MM.1S (cell line): ENCODE measurements around the gene CYP8B1.

Experiments used
- DNase-seq: peaks from one replicate; pipeline ENCODE4 v3.0.0-alpha.2; 2015
- H2AFZ ChIP-seq: fragments of 300-600 bp; sonication (generic); 2 replicates; pipeline ENCODE4 v1.6.0; 2016; ENCODE audit warnings: antibody characterized with exemption, low read length
- H3F3A ChIP-seq: fragments of 300-600 bp; sonication (generic); 2 replicates; pipeline ENCODE4 v1.6.1; 2016; ENCODE audit warnings: mild to moderate bottlenecking, antibody characterized with exemption, low read length, moderate library complexity, mixed read lengths; ENCODE audit not compliant: insufficient read depth
- H3K27ac ChIP-seq: fragments of 300-600 bp; sonication (generic); 2 replicates; pipeline ENCODE4 v1.5.1; 2016; ENCODE audit warnings: mild to moderate bottlenecking, low read length
- H3K27me3 ChIP-seq: fragments of 300-600 bp; sonication (generic); replicated peaks from 2 replicates; pipeline ENCODE4 v1.6.0; 2016; ENCODE audit warnings: low read length; ENCODE audit not compliant: insufficient read depth
- H3K36me3 ChIP-seq: fragments of 300-600 bp; sonication (generic); replicated peaks from 2 replicates; pipeline ENCODE4 v1.6.1; 2016; ENCODE audit warnings: mild to moderate bottlenecking, low read length, mixed read lengths; ENCODE audit not compliant: insufficient read depth
- H3K4me1 ChIP-seq: fragments of 300-600 bp; sonication (generic); 2 replicates; pipeline ENCODE4 v1.6.1; 2016; ENCODE audit warnings: low read length, mixed read lengths
- H3K4me2 ChIP-seq: fragments of 300-600 bp; sonication (generic); 2 replicates; pipeline ENCODE4 v1.6.0; 2016; ENCODE audit warnings: low read depth, low read length
- H3K4me3 ChIP-seq: fragments of 300-600 bp; sonication (generic); 2 replicates; pipeline ENCODE4 v1.5.1; 2016; ENCODE audit warnings: low read length, mixed read lengths
- H3K79me2 ChIP-seq: fragments of 300-600 bp; sonication (generic); 2 replicates; pipeline ENCODE4 v1.6.1; 2016; ENCODE audit warnings: mixed run types, low read length, mixed read lengths
- H3K9ac ChIP-seq: fragments of 300-600 bp; sonication (generic); 2 replicates; pipeline ENCODE4 v1.6.1; 2016; ENCODE audit warnings: low read length, mixed read lengths
- H3K9me2 ChIP-seq: fragments of 300-600 bp; sonication (generic); replicated peaks from 2 replicates; pipeline ENCODE4 v1.6.1; 2016; ENCODE audit warnings: mild to moderate bottlenecking, low read length, mixed read lengths; ENCODE audit not compliant: insufficient read depth
- H3K9me3 ChIP-seq: fragments of 300-600 bp; sonication (generic); replicated peaks from 2 replicates; pipeline ENCODE4 v1.6.1; 2016; ENCODE audit warnings: mild to moderate bottlenecking, low read length, mixed read lengths; ENCODE audit not compliant: insufficient read depth
- H4K20me1 ChIP-seq: fragments of 300-600 bp; sonication (generic); 2 replicates; pipeline ENCODE4 v1.6.1; 2016; ENCODE audit warnings: mild to moderate bottlenecking, low read length, moderate library complexity, mixed read lengths; ENCODE audit not compliant: insufficient read depth
- CTCF ChIP-seq: fragments of 300-600 bp; sonication (generic); IDR thresholded peaks from 2 replicates; pipeline ENCODE4 v1.5.1; 2016; ENCODE audit warnings: antibody characterized with exemption, low read length, mixed read lengths
- EZH2 ChIP-seq: fragments of 300-600 bp; sonication (generic); optimal IDR thresholded peaks from 2 replicates; pipeline ENCODE3; 2017; ENCODE audit warnings: low read depth, mild to moderate bottlenecking, antibody characterized with exemption, low read length, mixed read lengths
- EZH2phosphoT487 ChIP-seq: fragments of 300-600 bp; sonication (generic); IDR thresholded peaks from 2 replicates; pipeline ENCODE4 v1.6.1; 2018; ENCODE audit warnings: antibody characterized with exemption, low read length

CYP8B1 gene

DNA sequence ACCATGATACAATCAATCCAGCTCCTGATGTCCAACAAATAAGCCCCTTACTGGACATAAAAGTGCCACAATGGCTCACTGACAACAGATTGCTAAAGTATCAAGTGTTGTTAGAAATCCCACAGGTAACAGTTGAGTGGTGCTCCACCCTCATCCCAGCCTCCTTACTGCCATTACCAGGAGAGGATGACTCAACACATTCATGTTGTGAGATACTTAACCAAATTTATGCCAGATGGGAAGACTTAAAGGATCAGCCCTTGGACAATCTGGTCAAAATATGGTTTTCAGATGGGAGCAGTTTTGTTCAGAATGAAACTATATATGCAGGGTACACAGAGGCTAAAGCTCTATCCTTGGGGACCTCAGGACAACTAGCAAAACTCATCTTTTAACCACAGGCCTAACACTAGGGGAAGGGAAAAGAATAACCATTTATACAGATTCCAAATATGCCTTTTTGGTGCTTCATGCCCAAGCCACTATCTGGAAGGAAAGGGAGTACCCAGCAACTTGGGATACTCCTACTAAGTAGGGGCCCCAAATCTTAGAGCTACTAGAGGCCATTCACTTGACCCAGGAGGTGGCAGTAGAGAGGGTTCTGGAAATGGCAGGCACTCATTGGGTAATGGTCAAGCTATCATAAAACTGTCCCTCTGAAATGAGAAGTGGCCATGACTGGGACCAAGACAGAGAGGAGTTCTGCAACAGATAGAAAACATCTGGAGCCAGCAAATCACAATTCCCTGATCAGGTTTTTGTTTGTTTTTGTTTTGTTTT is 23.4 kb upstream of the CYP8B1 start:
- Histone ChIP-seq H3K36me3 (no peaks in the 10 kb centered on the region), H3K9ac (no peak overlapping the region), H3K4me2 (no peak overlapping the region), H3K27me3 (no peaks in the 10 kb centered on the region), H3K9me3 (no peaks in the 10 kb centered on the region), H3K4me1 (no peaks in the 10 kb centered on the region), H4K20me1 (no peaks in the 10 kb centered on the region), H2AFZ (no peak overlapping the region), H3K27ac (no peak overlapping the region), H3K79me2 (no peaks in the 10 kb centered on the region), H3K9me2 (no peaks in the 10 kb centered on the region), H3K4me3 (no peak overlapping the region), H3F3A (no peaks in the 10 kb centered on the region)
- DNase-seq = no peak
- TF ChIP-seq EZH2phosphoT487 (no peak), CTCF (no peak), EZH2 (no peak)

DNA sequence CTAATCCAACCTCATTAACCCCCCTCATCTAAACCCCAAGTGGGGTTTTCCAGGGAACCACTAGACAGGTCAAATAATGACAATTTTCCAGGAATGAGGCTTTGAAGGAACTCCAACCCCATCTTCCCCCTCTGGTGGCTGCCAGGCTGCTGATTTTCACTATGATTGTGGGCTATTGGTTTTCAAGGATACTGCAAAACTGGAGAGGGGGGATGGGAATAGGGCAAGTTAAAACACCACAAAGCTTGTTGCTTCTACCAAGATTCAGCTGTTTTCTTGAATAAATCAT is 19.8 kb upstream of the CYP8B1 start:
- Histone ChIP-seq H3K9me2 (no peaks in the 10 kb centered on the region), H3K9ac (no peak overlapping the region), H3F3A (no peaks in the 10 kb centered on the region), H2AFZ (no peak overlapping the region), H3K9me3 (no peaks in the 10 kb centered on the region), H3K4me1 (no peaks in the 10 kb centered on the region), H3K4me2 (no peak overlapping the region), H4K20me1 (no peaks in the 10 kb centered on the region), H3K79me2 (no peaks in the 10 kb centered on the region), H3K4me3 (no peak overlapping the region), H3K27me3 (no peaks in the 10 kb centered on the region), H3K36me3 (no peaks in the 10 kb centered on the region), H3K27ac (no peak overlapping the region)
- no peak for DNase-seq
- TF ChIP-seq EZH2phosphoT487 = no peak
- TF ChIP-seq CTCF = no peak
- TF ChIP-seq EZH2 = no peak

- Histone ChIP-seq H3K27me3 (no peaks in the 10 kb centered on the region), H3K27ac (no peak overlapping the region), H2AFZ (no peak overlapping the region), H3K4me2 (no peak overlapping the region), H3K36me3 (no peaks in the 10 kb centered on the region), H4K20me1 (no peaks in the 10 kb centered on the region), H3K9me2 (no peaks in the 10 kb centered on the region), H3F3A (no peaks in the 10 kb centered on the region), H3K79me2 (no peaks in the 10 kb centered on the region), H3K9me3 (no peaks in the 10 kb centered on the region), H3K4me3 (no peak overlapping the region), H3K4me1 (no peaks in the 10 kb centered on the region), H3K9ac (no peak overlapping the region)
- TF ChIP-seq CTCF (no peak), EZH2 (no peak), EZH2phosphoT487 (no peak)
- no peak for DNase-seq
Measured at GRCh38 chr3:42894698-42895579, 19.3 kb upstream of the CYP8B1 start.
